HepG2 (cell line): ENCODE results near the gene SP6. TPM values are rescaled to one million over a fixed set of nuclear protein-coding genes. Genes with fewer than 3 reads are reported as not detected.

ENCODE experiments used
- ARHGAP35 ChIP-seq: sonication (generic); formaldehyde crosslinking; IDR thresholded peaks from 2 replicates; pipeline ENCODE4 v1.9.0; 2022; ENCODE audit warnings: mild to moderate bottlenecking, inconsistent platforms, moderate library complexity, missing genetic modification reagents, borderline replicate concordance
- BHLHE40 ChIP-seq: IDR thresholded peaks from 2 replicates; pipeline ENCODE4 v1.6.1; 2011; ENCODE audit warnings: low read length, improper control_type of control experiment
- BORCS8-MEF2B ChIP-seq: sonication (generic); formaldehyde crosslinking; IDR thresholded peaks from 2 replicates; pipeline ENCODE4 v1.8.0; 2022; ENCODE audit warnings: mild to moderate bottlenecking, missing genetic modification reagents
- CBX5 ChIP-seq: sonication (generic); formaldehyde crosslinking; IDR thresholded peaks from 2 replicates; pipeline ENCODE4 v1.4.0; 2020; ENCODE audit warnings: missing genetic modification reagents, borderline replicate concordance
- ETV5 ChIP-seq: IDR thresholded peaks from 2 replicates; pipeline ENCODE4 v1.6.1; 2018; ENCODE audit warnings: missing biosample characterization, missing genetic modification reagents, inconsistent platforms, borderline replicate concordance
- FOXK1 ChIP-seq: sonication (generic); formaldehyde crosslinking; IDR thresholded peaks from 2 replicates; pipeline ENCODE4 v1.4.0; 2020; ENCODE audit warnings: low read depth, missing genetic modification reagents, borderline replicate concordance
- HNRNPH1 ChIP-seq: fragments of 200-400 bp; formaldehyde crosslinking; optimal IDR thresholded peaks from 2 replicates; pipeline ENCODE3; 2017; ENCODE audit warnings: mild to moderate bottlenecking, low read depth, low read length
- KDM5B ChIP-seq: sonication (generic); formaldehyde crosslinking; IDR thresholded peaks from 2 replicates; pipeline ENCODE4 v1.4.0; 2020; ENCODE audit warnings: missing genetic modification reagents, mild to moderate bottlenecking, borderline replicate concordance
- MAX ChIP-seq: IDR thresholded peaks from 2 replicates; pipeline ENCODE4 v1.6.1; 2012; ENCODE audit warnings: inconsistent platforms
- UBTF ChIP-seq: sonication (generic); formaldehyde crosslinking; IDR thresholded peaks from 2 replicates; pipeline ENCODE4 v1.4.0; 2020; ENCODE audit warnings: mild to moderate bottlenecking, missing genetic modification reagents
- ZBTB46 ChIP-seq: sonication (generic); formaldehyde crosslinking; IDR thresholded peaks from 2 replicates; pipeline ENCODE4 v1.4.0; 2020; ENCODE audit warnings: mild to moderate bottlenecking, missing genetic modification reagents, borderline replicate concordance
- ZFP37 ChIP-seq: sonication (generic); formaldehyde crosslinking; IDR thresholded peaks from 2 replicates; pipeline ENCODE4 v1.4.0; 2020; ENCODE audit warnings: missing genetic modification reagents, borderline replicate concordance
- ZNF329 ChIP-seq: sonication (generic); formaldehyde crosslinking; IDR thresholded peaks from 2 replicates; pipeline ENCODE4 v1.9.0; 2021; ENCODE audit warnings: low read depth, mild to moderate bottlenecking, missing genetic modification reagents
- ZNF430 ChIP-seq: sonication (generic); formaldehyde crosslinking; IDR thresholded peaks from 2 replicates; pipeline ENCODE4 v1.9.0; 2021; ENCODE audit warnings: mild to moderate bottlenecking, missing genetic modification reagents
- ZNF557 ChIP-seq: sonication (generic); formaldehyde crosslinking; IDR thresholded peaks from 2 replicates; pipeline ENCODE4 v1.4.0; 2020; ENCODE audit warnings: missing genetic modification reagents
- ZNF629 ChIP-seq: sonication (generic); formaldehyde crosslinking; conservative IDR thresholded peaks from 2 replicates; pipeline ENCODE4 v1.5.0; 2020; ENCODE audit warnings: missing genetic modification reagents
- ZNF740 ChIP-seq: sonication (generic); formaldehyde crosslinking; IDR thresholded peaks from 2 replicates; pipeline ENCODE4 v1.4.0; 2020; ENCODE audit warnings: missing genetic modification reagents
- ZNF792 ChIP-seq: IDR thresholded peaks from 2 replicates; pipeline ENCODE4 v1.6.1; 2016
- ZNF83 ChIP-seq: sonication (generic); formaldehyde crosslinking; IDR thresholded peaks from 2 replicates; pipeline ENCODE4 v1.4.0; 2020; ENCODE audit warnings: missing genetic modification reagents, mild to moderate bottlenecking, borderline replicate concordance
- polyA plus RNA-seq, 8 experiments: library from polyadenylated mRNA; depleted of rRNA in 3 of 8; stranded (reverse) in 7 of 8; unstranded in 1 of 8; fragments of >200 nt; fragmentation: Illumina TruSeq in 4 of 8; extraction: Trizol in 4 of 8; gene quantifications; 2 replicates each; pipeline versions ENCODE4 v1.2.1 to v1.2.3, GENCODE V29; 2011 to 2016; ENCODE audit warnings: low read depth in 4 of 8, missing spikeins in 1 of 8, mixed read lengths in 1 of 8; ENCODE audit not compliant: insufficient read depth in 1 of 8
- total RNA-seq, 5 experiments: library from RNA; depleted of rRNA; stranded (reverse); fragments of >200 nt; fragmentation: Illumina TruSeq; extraction: Trizol; gene quantifications; 2 replicates each; pipeline ENCODE4 v1.2.3, GENCODE V29; 2016; ENCODE audit warnings: low read depth in 1 of 5
- TF ChIP-seq, protein P1 (sequence below): IDR thresholded peaks from 2 replicates; pipeline ENCODE4 v1.6.1; 2016; ENCODE audit warnings: missing genetic modification reagents, missing compliant biosample characterization
- TF ChIP-seq, protein P2 (sequence below): sonication (generic); formaldehyde crosslinking; IDR thresholded peaks from 2 replicates; pipeline ENCODE4 v1.9.0; 2022; ENCODE audit warnings: low read depth, missing genetic modification reagents
- TF ChIP-seq, protein P3 (sequence below): sonication (generic); formaldehyde crosslinking; IDR thresholded peaks from 2 replicates; pipeline ENCODE4 v1.4.0; 2020; ENCODE audit warnings: missing genetic modification reagents, mild to moderate bottlenecking, borderline replicate concordance

Gene SP6
- total and polyA plus RNA-seq, 2 of the 13 experiments (the other 11 are each of a cell fraction or from before 2014, with no cell fraction given) = 0.07 TPM

DNA sequence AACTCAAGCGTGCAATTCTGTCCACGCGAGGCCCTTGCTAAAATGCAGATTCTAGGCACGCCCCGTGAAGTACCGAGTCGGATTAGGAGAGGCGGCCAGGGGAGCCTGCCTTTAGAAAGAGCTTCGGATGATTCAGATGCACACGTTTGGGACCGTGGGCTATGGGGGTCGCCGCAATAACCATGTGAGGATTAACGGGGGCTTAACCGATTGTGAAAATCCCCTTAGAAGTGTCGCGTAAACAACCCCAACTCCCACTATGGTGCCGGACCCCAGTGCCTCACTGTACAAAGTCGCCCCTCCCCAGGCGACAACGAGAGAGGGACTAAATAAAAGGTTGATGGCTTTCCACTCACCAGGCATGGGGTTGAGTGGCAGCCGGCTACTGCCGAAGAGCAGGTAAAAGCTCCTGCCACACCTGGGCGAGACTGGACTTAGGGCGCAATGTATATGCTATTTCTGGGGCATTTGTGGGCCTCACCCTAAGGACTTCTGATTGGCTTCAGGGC lies 44.4 kb upstream of the SP6 start (continued):
- no peak for TF ChIP-seq ZBTB46
- no peak for TF ChIP-seq HNRNPH1
- TF ChIP-seq, protein P1, sequence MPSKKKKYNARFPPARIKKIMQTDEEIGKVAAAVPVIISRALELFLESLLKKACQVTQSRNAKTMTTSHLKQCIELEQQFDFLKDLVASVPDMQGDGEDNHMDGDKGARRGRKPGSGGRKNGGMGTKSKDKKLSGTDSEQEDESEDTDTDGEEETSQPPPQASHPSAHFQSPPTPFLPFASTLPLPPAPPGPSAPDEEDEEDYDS (CRISPR knock-in tag) = peak; percentile 97
- TF ChIP-seq MAX = peak; percentile 34
- TF ChIP-seq BHLHE40 = no peak
- TF ChIP-seq CBX5 (CRISPR knock-in tag) = peak; percentile 57; the same call in 1 of the 2 replicates
- TF ChIP-seq ZNF629 (CRISPR knock-in tag) = no peak; the same call in 1 of the 2 replicates
- TF ChIP-seq BORCS8-MEF2B (CRISPR knock-in tag) = peak; percentile 90
- TF ChIP-seq KDM5B (CRISPR knock-in tag) = 0 out of 2 replicates have a peak, but pooled peaks have one; percentile 5
- TF ChIP-seq ZNF557 = no peak
- TF ChIP-seq, protein P2, sequence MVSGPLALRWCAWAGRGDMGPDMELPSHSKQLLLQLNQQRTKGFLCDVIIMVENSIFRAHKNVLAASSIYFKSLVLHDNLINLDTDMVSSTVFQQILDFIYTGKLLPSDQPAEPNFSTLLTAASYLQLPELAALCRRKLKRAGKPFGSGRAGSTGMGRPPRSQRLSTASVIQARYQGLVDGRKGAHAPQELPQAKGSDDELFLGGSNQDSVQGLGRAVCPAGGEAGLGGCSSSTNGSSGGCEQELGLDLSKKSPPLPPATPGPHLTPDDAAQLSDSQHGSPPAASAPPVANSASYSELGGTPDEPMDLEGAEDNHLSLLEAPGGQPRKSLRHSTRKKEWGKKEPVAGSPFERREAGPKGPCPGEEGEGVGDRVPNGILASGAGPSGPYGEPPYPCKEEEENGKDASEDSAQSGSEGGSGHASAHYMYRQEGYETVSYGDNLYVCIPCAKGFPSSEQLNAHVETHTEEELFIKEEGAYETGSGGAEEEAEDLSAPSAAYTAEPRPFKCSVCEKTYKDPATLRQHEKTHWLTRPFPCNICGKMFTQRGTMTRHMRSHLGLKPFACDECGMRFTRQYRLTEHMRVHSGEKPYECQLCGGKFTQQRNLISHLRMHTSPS (CRISPR knock-in tag) = no peak; the same call in 1 of the 2 replicates
- no peak for TF ChIP-seq FOXK1 (CRISPR knock-in tag)
- TF ChIP-seq ZFP37 (CRISPR knock-in tag) = peak; percentile 72; the same call in 1 of the 2 replicates
- no peak for TF ChIP-seq ZNF83 (CRISPR knock-in tag)
- peak; percentile 61; the same call in 1 of the 2 replicates for TF ChIP-seq ZNF329
- TF ChIP-seq ZNF430 (CRISPR knock-in tag) = no peak
- TF ChIP-seq, protein P3, sequence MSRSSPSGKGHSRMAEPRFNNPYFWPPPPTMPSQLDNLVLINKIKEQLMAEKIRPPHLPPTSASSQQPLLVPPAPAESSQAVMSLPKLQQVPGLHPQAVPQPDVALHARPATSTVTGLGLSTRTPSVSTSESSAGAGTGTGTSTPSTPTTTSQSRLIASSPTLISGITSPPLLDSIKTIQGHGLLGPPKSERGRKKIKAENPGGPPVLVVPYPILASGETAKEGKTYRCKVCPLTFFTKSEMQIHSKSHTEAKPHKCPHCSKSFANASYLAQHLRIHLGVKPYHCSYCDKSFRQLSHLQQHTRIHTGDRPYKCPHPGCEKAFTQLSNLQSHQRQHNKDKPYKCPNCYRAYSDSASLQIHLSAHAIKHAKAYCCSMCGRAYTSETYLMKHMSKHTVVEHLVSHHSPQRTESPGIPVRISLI (CRISPR knock-in tag) = no peak
- TF ChIP-seq ZNF740 (CRISPR knock-in tag) = no peak
- peak; percentile 1; the same call in 1 of the 2 replicates for TF ChIP-seq ZNF792 (CRISPR knock-in tag)
- no peak; the same call in 1 of the 2 replicates for TF ChIP-seq ETV5
- TF ChIP-seq UBTF = peak; percentile 13; the same call in 1 of the 2 replicates
- 0 out of 2 replicates have a peak, but pooled peaks have one; percentile 16 for TF ChIP-seq ARHGAP35 (CRISPR knock-in tag)
